Karpas-422 (cell line): Measurements from ENCODE around the gene TMEM101. TPM values are rescaled to one million over a fixed set of nuclear protein-coding genes. Genes with fewer than 3 reads are reported as not detected.

Source experiments
- DNase-seq: peaks from one replicate; pipeline ENCODE4 v3.0.0-alpha.2; 2015
- H2AFZ ChIP-seq: fragments of 200-600 bp; sonication (generic); 2 replicates; pipeline ENCODE4 v1.6.1; 2014; ENCODE audit warnings: antibody characterized with exemption, low read length, mixed read lengths
- H3K27ac ChIP-seq: fragments of 200-600 bp; sonication (generic); 2 replicates; pipeline ENCODE4 v1.5.1; 2014; ENCODE audit warnings: mild to moderate bottlenecking, low read length, moderate library complexity
- H3K27me3 ChIP-seq: fragments of 200-600 bp; sonication (generic); 2 replicates; pipeline ENCODE4 v1.6.1; 2014; ENCODE audit warnings: low read length, mixed read lengths
- H3K36me3 ChIP-seq: fragments of 200-600 bp; sonication (generic); 2 replicates; pipeline ENCODE4 v1.6.1; 2014; ENCODE audit warnings: low read length, mixed read lengths; ENCODE audit not compliant: insufficient read depth
- H3K4me1 ChIP-seq: fragments of 200-600 bp; sonication (generic); 2 replicates; pipeline ENCODE4 v1.6.1; 2014; ENCODE audit warnings: mild to moderate bottlenecking, low read length, mixed read lengths
- H3K4me2 ChIP-seq: fragments of 200-600 bp; sonication (generic); 2 replicates; pipeline ENCODE4 v1.6.1; 2014; ENCODE audit warnings: low read length, low read depth, mild to moderate bottlenecking; ENCODE audit not compliant: poor library complexity, severe bottlenecking
- H3K4me3 ChIP-seq: fragments of 200-600 bp; sonication (generic); 2 replicates; pipeline ENCODE4 v1.5.1; 2014; ENCODE audit warnings: mild to moderate bottlenecking, antibody characterized with exemption, low read length, mixed read lengths
- H3K79me2 ChIP-seq: fragments of 200-600 bp; sonication (generic); 2 replicates; pipeline ENCODE4 v1.6.1; 2014; ENCODE audit warnings: mild to moderate bottlenecking, low read length, mixed read lengths
- H3K9ac ChIP-seq: fragments of 200-600 bp; sonication (generic); 2 replicates; pipeline ENCODE4 v1.6.0; 2014; ENCODE audit warnings: low read length
- H3K9me2 ChIP-seq: fragments of 200-600 bp; sonication (generic), shearing (Covaris generic); replicated peaks from 2 replicates; pipeline ENCODE4 v1.6.0; 2014; ENCODE audit warnings: mild to moderate bottlenecking, low read length, moderate library complexity; ENCODE audit not compliant: insufficient read depth
- H3K9me3 ChIP-seq: fragments of 300-700, 200-600 bp; sonication (generic); 2 replicates; pipeline ENCODE4 v1.6.1; 2014; ENCODE audit warnings: low read length, mixed read lengths
- H4K20me1 ChIP-seq: fragments of 200-600 bp; sonication (generic); 2 replicates; pipeline ENCODE4 v1.6.1; 2014; ENCODE audit warnings: mild to moderate bottlenecking, antibody characterized with exemption, low read length, low read depth; ENCODE audit not compliant: insufficient read depth
- total RNA-seq: library from RNA; depleted of rRNA; stranded (reverse); fragments of >200 nt; shearing (Covaris generic); gene quantifications from 2 replicates; pipeline ENCODE4 v1.2.3, GENCODE V29; 2014; ENCODE audit warnings: low replicate concordance

Gene TMEM101
- total RNA-seq, 1 experiment from 2014 or later, result 26.6 TPM

DNA sequence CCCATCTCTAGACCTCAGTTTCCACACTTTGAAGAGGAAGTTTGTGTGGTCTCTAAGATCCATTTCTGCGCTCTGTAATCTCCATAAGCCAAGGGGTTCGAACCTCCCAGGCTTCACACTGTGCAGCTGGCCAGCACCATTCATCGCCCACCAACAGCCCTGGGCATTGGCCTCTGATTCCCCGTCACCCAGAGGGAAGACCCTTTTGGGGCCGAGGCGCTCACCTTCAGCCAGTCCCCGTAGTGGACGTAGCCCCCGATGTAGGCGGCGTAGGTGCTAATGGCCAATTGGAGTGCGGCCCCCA is 678 bp downstream of the TMEM101 start:
- peaks cover 18% of the 10 kb centered on the region for H3K4me1 ChIP-seq
- peaks cover 12% of the 10 kb centered on the region for H3K79me2 ChIP-seq
- H3K9me2 ChIP-seq, result no peaks in the 10 kb centered on the region
- no peak overlapping the region for H3K27ac ChIP-seq
- peak overlapping the region; percentile 96 for H3K4me3 ChIP-seq
- no peaks in the 10 kb centered on the region for H3K9me3 ChIP-seq
- peak overlapping the region; percentile 92 for H3K9ac ChIP-seq
- no peaks in the 10 kb centered on the region for H3K27me3 ChIP-seq
- H3K4me2 ChIP-seq, result peak overlapping the region; percentile 90
- DNase-seq, result no peak
- H4K20me1 ChIP-seq, result no peaks in the 10 kb centered on the region
- H2AFZ ChIP-seq, result peak overlapping the region; percentile 86; the same call in 1 of the 2 replicates
- H3K36me3 ChIP-seq, result no peaks in the 10 kb centered on the region

DNA sequence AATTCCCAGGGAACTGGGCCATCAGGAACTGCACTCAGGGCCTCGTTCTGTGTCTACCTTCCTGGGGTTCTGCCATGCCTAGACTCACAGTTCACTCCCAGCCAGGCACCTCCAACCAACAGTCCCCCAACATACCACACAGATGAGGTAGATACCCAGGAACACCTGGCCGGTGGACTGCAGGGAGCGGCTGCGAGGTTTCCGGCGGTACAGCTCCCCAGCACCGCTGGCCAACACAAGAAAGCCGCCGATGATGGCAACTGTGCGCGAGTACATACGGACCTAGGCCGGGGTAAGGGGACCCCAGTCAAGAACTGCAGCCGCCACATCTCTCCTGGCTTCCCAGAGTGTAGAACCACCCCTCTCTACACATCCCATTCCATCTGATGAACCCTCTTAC is 1.9 kb downstream of the TMEM101 start:
- no peak for DNase-seq
- peaks cover 12% of the 10 kb centered on the region for H3K79me2 ChIP-seq
- no peaks in the 10 kb centered on the region for H3K27me3 ChIP-seq
- no peaks in the 10 kb centered on the region for H3K36me3 ChIP-seq
- H3K9me3 ChIP-seq, result no peaks in the 10 kb centered on the region
- H3K9ac ChIP-seq, result no peak overlapping the region
- H4K20me1 ChIP-seq, result no peaks in the 10 kb centered on the region
- H3K4me1 ChIP-seq, result peaks cover 30% of the 10 kb centered on the region
- H3K4me2 ChIP-seq, result no peak overlapping the region
- no peak overlapping the region for H3K4me3 ChIP-seq
- no peak overlapping the region for H2AFZ ChIP-seq
- no peak overlapping the region for H3K27ac ChIP-seq
- no peaks in the 10 kb centered on the region for H3K9me2 ChIP-seq

DNA sequence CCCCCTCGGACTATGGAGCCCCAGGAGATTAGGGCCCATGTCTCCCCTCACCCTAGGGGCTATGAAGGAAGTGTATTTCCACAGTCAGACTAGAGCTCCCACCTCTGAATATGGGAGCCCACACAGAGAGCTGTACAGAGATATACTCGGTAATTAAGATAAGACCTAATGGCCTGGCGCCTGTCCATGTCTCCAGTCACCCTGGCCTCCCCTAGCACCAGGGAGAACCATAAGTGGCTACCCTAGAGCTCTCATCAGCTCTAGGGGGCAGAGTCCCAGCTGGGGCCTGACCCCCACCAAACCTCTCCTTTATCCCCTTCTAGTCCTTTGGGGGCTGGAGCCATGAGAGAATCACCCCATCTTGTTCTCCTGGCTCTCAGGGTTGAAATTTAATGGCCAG is 2.4 kb downstream of the TMEM101 start:
- no peaks in the 10 kb centered on the region for H3K9me2 ChIP-seq
- no peaks in the 10 kb centered on the region for H3K9me3 ChIP-seq
- no peaks in the 10 kb centered on the region for H3K27me3 ChIP-seq
- no peak overlapping the region for H3K4me2 ChIP-seq
- no peak overlapping the region for H3K9ac ChIP-seq
- no peak for DNase-seq
- no peaks in the 10 kb centered on the region for H3K36me3 ChIP-seq
- peaks cover 35% of the 10 kb centered on the region for H3K4me1 ChIP-seq
- no peak overlapping the region for H2AFZ ChIP-seq
- no peaks in the 10 kb centered on the region for H4K20me1 ChIP-seq
- no peak overlapping the region for H3K4me3 ChIP-seq
- peaks cover 12% of the 10 kb centered on the region for H3K79me2 ChIP-seq
- no peak overlapping the region for H3K27ac ChIP-seq

DNA sequence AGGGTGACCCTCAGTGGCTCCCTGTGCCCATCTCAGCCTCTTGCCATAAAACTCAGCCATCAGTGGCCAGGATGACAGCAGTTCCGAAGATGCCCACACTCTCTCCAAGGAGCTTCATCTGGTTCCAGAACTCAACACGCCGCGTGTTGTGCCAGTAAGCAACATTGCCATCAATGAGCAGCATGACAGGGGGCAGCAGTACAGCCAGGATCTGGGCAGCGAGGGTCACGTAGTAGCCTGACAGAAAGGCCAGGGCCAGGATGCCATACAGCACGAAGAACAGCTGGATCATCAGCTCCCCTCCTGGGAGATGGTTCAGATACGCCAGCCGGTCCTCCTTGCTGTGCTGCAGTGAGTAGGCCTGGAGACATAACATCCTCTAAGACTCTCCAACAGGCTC is 2.9 kb downstream of the TMEM101 start:
- Histone ChIP-seq H3K36me3 (no peaks in the 10 kb centered on the region), H3K4me2 (no peak overlapping the region), H3K79me2 (peaks cover 12% of the 10 kb centered on the region), H3K9ac (no peak overlapping the region), H3K27me3 (no peaks in the 10 kb centered on the region), H3K27ac (no peak overlapping the region), H3K9me2 (no peaks in the 10 kb centered on the region), H3K9me3 (no peaks in the 10 kb centered on the region), H3K4me1 (peaks cover 39% of the 10 kb centered on the region), H2AFZ (no peak overlapping the region), H3K4me3 (no peak overlapping the region), H4K20me1 (no peaks in the 10 kb centered on the region)
- no peak for DNase-seq

DNA sequence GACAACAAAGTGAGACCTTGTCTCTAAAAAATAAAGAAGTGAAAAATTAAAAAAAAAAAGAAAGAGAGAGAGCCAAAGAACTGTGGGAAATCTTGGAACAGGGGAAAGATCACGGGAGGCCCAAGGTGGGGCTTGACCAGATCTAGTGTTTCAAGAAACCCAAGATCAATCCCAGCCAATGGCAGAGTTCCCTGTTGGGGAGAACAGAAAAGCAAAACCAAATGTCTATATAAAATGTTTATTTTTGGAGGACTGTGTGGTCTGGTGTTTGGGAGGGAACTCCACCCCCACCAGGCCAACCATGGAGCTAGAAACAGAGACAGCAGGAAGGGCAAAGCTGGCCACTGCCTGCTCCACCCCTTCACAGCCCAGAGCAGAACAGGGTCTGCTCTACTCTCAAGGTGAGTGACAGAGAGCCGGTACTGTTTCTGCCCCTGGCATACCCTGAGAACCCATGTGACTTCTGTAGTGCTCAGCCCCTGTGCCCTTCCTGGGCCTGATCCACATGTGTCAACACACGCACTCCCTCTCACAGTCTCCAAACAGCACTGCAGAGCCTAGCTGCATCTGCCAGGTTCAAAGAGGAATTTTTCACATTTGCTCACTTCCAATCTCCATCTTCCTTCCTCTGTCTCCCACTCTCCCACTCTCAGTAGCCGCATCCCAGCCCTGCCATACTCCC is 3.7 kb downstream of the TMEM101 start:
- no peak overlapping the region for H3K27ac ChIP-seq
- no peaks in the 10 kb centered on the region for H3K9me2 ChIP-seq
- H3K4me2 ChIP-seq, result no peak overlapping the region
- peaks cover 12% of the 10 kb centered on the region for H3K79me2 ChIP-seq
- H3K9me3 ChIP-seq, result no peaks in the 10 kb centered on the region
- no peak overlapping the region for H3K4me3 ChIP-seq
- DNase-seq, result no peak
- peaks cover 42% of the 10 kb centered on the region for H3K4me1 ChIP-seq
- no peak overlapping the region for H3K9ac ChIP-seq
- H3K27me3 ChIP-seq, result no peaks in the 10 kb centered on the region
- H3K36me3 ChIP-seq, result no peaks in the 10 kb centered on the region
- no peak overlapping the region for H2AFZ ChIP-seq
- H4K20me1 ChIP-seq, result no peaks in the 10 kb centered on the region

DNA sequence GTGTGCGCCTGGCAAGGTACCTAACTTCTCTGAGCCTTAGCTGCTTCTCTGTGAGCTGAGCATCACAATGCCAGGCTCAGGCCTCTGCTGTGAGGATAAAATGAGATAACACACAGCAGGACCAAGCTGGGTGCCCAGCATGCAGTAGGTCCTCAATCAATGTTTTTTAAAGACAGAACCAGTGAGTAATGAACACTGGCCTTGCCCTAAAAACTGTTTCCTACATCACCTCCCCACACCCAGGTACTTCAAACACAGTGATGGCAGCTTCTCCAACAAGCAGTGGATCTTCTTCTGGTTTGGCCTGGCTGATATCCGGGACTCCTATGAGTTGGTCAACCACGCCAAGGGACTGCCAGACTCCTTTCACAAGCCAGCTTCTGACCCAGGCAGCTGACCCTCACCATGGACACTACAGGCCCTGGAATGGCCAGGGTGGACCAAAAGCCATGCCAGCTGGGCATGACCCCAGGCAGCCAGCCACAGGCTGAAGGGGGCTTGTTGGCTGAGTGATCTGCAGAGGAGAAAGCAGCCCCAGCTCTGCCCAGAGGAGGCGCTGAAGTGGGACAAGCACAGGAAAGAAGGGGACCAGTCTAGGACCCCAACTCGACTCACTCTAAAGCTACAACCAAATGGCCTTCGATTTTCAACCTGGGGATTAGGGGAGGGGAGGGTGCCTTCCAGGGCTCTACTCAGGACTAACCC is 6.4 kb downstream of the TMEM101 start:
- peak overlapping the region; percentile 88 for H3K4me2 ChIP-seq
- peak overlapping the region; percentile 50 for H3K27ac ChIP-seq
- peak; percentile 73 for DNase-seq
- H3K27me3 ChIP-seq, result no peaks in the 10 kb centered on the region
- no peaks in the 10 kb centered on the region for H3K36me3 ChIP-seq
- H3K79me2 ChIP-seq, result no peaks in the 10 kb centered on the region
- H3K4me3 ChIP-seq, result peak overlapping the region; percentile 76
- H3K9me3 ChIP-seq, result no peaks in the 10 kb centered on the region
- no peak overlapping the region for H2AFZ ChIP-seq
- no peaks in the 10 kb centered on the region for H3K9me2 ChIP-seq
- H3K9ac ChIP-seq, result peak overlapping the region; percentile 75
- no peaks in the 10 kb centered on the region for H4K20me1 ChIP-seq
- H3K4me1 ChIP-seq, result peaks cover 31% of the 10 kb centered on the region

DNA sequence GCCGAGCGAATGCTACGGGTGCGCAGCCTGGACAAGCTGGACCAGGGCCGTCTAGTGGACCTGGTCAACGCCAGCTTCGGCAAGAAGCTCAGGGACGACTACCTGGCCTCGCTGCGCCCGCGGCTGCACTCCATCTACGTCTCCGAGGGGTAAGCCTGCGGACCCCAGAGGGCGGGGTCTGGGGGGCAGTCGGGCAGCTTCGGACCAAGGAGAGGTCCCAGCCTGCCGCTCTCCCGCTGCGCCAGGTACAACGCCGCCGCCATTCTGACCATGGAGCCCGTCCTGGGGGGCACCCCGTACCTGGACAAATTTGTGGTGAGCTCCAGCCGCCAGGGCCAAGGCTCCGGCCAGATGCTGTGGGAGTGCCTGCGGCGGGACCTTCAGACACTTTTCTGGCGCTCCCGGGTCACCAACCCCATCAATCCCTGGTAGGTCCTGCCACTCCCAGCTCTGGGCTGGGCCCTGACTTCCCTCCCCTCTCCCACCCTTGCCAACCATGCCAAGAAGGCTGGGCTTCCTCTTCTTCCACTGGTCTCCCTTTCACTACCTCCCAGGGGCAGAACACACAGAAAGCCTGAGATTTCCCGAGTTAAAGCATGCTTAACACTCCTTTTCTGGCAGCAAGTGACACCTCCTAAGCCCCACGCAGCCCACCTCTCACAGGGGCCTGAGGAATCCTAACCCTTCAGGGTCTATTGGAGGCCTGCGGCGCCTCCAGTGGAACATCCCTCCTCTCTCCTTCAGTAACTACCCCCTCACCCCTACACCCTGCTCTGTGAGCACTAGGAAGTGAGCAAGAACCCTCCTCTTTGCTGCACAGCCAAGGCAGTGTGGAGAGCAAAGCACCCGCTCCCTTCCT is 7.2 kb downstream of the TMEM101 start:
- peak; percentile 56 for DNase-seq
- H4K20me1 ChIP-seq, result no peaks in the 10 kb centered on the region
- no peaks in the 10 kb centered on the region for H3K79me2 ChIP-seq
- peak overlapping the region; percentile 88 for H3K4me2 ChIP-seq
- H3K9me3 ChIP-seq, result no peaks in the 10 kb centered on the region
- no peaks in the 10 kb centered on the region for H3K27me3 ChIP-seq
- no peaks in the 10 kb centered on the region for H3K36me3 ChIP-seq
- H3K4me1 ChIP-seq, result peaks cover 31% of the 10 kb centered on the region
- H3K4me3 ChIP-seq, result peak overlapping the region; percentile 76
- no peaks in the 10 kb centered on the region for H3K9me2 ChIP-seq
- H2AFZ ChIP-seq, result peak overlapping the region; percentile 51; the same call in 1 of the 2 replicates
- H3K9ac ChIP-seq, result peak overlapping the region; percentile 75
- peak overlapping the region; percentile 50 for H3K27ac ChIP-seq
